Measurements from ENCODE around the gene PVALB.

The PVALB gene

DNA sequence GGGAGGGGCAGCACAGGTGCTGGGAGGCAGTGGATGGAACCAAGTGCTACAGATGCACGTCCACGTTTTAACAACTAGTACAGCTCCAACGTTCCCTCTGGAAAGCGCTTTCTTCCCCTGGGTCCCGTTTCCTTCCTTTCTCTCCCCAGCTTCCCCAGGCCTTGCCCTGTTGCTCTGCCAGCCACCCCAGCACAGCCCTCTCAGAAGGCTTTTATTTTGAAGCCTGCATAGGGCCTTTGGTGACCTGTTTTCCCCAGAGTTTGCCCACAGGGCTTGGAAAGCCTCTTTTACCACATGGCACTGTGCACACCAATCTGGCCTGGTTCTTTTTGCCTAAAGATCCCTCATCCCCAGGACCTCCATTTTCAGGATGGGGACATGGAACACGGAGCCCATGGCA, 30.1 kb upstream of the PVALB start:
- H3K4me3 ChIP-seq (ENCODE audit: low read length): no peak overlapping the region
- no peak for DNase-seq (ENCODE audit: low read depth)
- TF ChIP-seq CTCF (conservative IDR thresholded peaks at IDR 0.05; ENCODE audit: low read depth, low read length): no peak

DNA sequence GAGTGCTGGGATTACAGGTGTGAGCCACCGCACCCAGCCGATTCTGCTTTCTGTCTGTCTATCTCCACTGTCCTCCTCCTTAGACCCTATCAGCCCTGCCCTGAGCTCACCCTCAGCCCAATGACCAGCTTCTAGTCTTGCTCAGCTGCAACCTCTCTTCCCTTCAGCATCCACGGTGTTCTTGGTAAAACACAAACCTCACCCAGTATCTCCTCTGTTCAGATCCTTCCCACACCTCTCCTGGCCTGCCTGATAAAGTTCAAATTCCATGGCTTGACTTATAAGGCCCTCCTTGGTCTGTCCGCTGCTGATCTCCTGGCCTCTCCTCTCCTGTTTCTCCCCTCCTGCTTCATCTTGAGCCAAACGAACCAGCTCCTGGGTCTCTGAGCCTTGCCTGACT, 29.4 kb upstream of the PVALB start:
- no peak for TF ChIP-seq CTCF (conservative IDR thresholded peaks at IDR 0.05; ENCODE audit: low read depth, low read length)
- no peak overlapping the region for H3K4me3 ChIP-seq (ENCODE audit: low read length)
- no peak for DNase-seq (ENCODE audit: low read depth)

GRCh38 chr22:36840106-36840505, 23.3 kb upstream of the PVALB start:
- TF ChIP-seq CTCF (conservative IDR thresholded peaks at IDR 0.05; ENCODE audit: low read depth, low read length): no peak
- H3K4me3 ChIP-seq (ENCODE audit: low read length): no peak overlapping the region
- DNase-seq (ENCODE audit: low read depth): no peak

- no peak for DNase-seq (ENCODE audit: low read depth)
- H3K4me3 ChIP-seq (ENCODE audit: low read length): no peak overlapping the region
- no peak for TF ChIP-seq CTCF (conservative IDR thresholded peaks at IDR 0.05; ENCODE audit: low read depth, low read length)
These were observed 22.7 kb upstream of the PVALB start for GRCh38 chr22:36839356-36840073.

DNA sequence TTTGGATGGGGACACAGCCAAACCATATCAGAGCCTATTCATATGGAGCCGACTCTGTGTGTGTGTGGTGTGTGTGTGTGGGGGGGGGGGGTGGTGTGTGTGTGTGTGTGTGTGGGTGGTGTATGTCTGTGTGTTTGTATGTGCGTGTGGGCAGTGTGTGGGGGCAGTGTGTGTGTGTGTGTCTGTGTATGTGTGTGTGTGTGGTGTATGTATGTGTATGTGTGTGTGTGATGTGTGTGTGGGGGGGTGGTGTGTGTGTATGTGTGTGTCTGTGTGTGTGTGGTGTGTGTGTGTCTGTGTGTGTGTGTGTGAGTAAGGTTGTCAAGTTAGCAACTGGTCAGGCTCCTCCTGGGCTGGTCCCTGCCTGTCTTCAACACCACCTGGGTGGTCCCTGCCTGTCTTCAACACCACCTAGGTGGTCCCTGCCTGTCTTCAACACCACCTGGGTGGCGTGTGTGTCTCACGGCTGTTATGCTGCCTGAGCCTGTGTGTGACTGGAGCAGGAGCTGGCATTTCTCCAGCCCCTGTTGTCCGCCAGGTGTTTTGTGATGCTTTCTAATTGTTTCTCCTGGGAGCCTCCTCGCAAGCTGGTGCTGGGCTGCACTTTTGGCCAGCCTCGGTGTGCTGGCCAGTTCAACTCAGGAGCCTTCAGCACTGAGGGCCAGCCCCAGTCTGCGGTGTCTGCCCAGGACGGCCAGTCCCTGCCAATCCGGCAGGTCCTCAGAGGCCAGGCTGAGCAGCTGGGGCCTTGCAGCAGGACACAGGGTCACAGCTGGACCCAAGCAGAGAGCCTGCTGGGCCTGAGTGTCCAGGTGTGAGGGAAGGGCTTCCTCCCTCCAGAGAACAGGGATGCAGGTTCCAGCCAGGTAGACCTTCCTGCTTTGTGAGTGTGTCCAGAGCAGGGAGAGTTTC, 21.5 kb upstream of the PVALB start:
- TF ChIP-seq CTCF (conservative IDR thresholded peaks at IDR 0.05; ENCODE audit: low read depth, low read length): no peak
- no peak for DNase-seq (ENCODE audit: low read depth)
- no peak overlapping the region for H3K4me3 ChIP-seq (ENCODE audit: low read length)

DNA sequence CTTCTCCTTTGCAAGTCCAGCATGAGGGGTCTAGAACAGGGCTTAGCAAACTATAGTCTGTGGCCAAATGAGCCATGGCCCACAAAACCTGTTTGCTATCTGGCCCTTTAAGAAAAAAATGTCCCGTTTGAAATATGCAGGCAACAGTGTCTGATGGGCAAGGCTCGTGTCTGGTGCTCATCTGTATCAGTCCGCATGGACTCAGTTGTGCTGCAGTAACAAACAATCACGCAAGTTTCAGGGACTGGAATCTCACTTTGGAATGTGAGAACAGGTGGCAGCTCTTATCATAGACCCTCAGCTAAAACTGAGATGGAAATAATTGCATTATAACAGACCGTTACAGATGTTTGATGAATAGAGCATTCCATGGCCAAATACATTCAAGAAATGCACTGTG, 19.1 kb upstream of the PVALB start:
- no peak for DNase-seq (ENCODE audit: low read depth)
- TF ChIP-seq CTCF (conservative IDR thresholded peaks at IDR 0.05; ENCODE audit: low read depth, low read length): no peak

More for the DNA sequence above, 19.1 kb upstream of the PVALB start:
- no peak overlapping the region for H3K4me3 ChIP-seq (ENCODE audit: low read length)

Measured in retinal pigment epithelial cell (primary cell).